ENCODE measurements around the gene MOBP. TPM values are rescaled to one million over a fixed set of nuclear protein-coding genes. Genes with fewer than 3 reads are reported as not detected.

The MOBP gene
- total and polyA plus RNA-seq, 2 experiments from 2014 or later, result not detected

GRCh38 chr3:39513791-39514369 lies 46.4 kb downstream of the MOBP start (continued):
- no peak for TF ChIP-seq NANOG (IDR thresholded peaks at IDR 0.05; ENCODE audit: borderline replicate concordance)
- TF ChIP-seq JUNB (IDR thresholded peaks at IDR 0.05; ENCODE audit: unreplicated experiment), result no peak
- TF ChIP-seq, protein P1, sequence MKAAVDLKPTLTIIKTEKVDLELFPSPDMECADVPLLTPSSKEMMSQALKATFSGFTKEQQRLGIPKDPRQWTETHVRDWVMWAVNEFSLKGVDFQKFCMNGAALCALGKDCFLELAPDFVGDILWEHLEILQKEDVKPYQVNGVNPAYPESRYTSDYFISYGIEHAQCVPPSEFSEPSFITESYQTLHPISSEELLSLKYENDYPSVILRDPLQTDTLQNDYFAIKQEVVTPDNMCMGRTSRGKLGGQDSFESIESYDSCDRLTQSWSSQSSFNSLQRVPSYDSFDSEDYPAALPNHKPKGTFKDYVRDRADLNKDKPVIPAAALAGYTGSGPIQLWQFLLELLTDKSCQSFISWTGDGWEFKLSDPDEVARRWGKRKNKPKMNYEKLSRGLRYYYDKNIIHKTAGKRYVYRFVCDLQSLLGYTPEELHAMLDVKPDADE (IDR thresholded peaks at IDR 0.05), result no peak

DNA sequence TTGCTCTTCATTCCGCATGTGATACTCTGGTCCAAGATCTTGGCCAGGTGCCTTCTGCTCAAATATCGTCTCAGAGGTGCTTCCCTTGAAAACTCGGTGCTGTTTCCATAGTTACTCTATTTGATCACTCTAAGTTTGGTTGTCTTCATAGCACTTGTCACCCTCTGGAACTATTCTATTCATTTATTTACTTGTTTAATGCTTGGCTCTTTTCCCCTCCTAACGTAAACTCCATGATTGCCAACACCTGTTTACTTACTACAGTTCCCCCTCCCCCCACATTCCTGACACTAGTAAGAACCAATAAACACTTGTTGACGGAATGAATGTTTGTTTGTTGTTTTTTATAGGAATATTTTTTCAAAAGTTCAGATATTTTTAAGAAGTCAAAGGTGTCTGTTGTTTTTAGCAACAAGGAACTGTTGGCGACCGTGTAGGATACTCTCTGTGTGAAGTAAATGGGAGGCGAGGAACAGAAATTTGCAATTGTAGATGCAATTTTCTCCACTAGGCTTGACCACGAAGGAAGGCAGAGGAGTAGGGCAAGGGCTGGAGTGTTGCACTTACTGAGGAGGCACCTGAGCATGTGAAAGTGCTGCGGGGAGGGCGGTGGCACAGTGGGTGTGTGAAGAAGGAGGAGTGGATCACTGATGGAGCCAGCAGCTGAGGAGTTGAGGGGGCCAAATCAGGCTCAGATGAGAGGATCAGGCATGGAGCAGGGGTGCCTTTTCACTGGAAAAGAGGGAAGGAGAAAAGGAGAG lies 48.4 kb downstream of the MOBP start:
- H3K9me3 Mint-ChIP-seq, result no peaks in the 10 kb centered on the region
- H4K20me1 ChIP-seq (replicated peaks; ENCODE audit: insufficient read depth), result no peaks in the 10 kb centered on the region
- peaks cover 10% of the 10 kb centered on the region; the same call in 1 of the 2 replicates for H3K9me2 ChIP-seq (ENCODE audit: insufficient read depth)
- DNase-seq (ENCODE audit: low spot score) (peak; percentile 40), ATAC-seq (peak; percentile 47; the same call in 1 of the 3 replicates)
- no peak overlapping the region for H3K27ac ChIP-seq (ENCODE audit: low read depth)
- H3K36me3 ChIP-seq (ENCODE audit: insufficient read depth), result no peaks in the 10 kb centered on the region
- H3F3A ChIP-seq (replicated peaks; ENCODE audit: low read depth), result no peaks in the 10 kb centered on the region
- no peaks in the 10 kb centered on the region for H3K79me2 ChIP-seq (replicated peaks; ENCODE audit: insufficient read depth)
- peaks cover 6% of the 10 kb centered on the region for H3K27me3 Mint-ChIP-seq (ENCODE audit: insufficient read depth, low read depth, poor library complexity)
- peak overlapping the region; percentile 9; the same call in 1 of the 2 replicates for H2AFZ ChIP-seq
- H3K4me2 ChIP-seq, result peak overlapping the region; percentile 14; the same call in 1 of the 2 replicates
- peaks cover 14% of the 10 kb centered on the region for H3K4me1 Mint-ChIP-seq
- H3K4me3 ChIP-seq, result no peak overlapping the region
- H3K27me3 ChIP-seq (ENCODE audit: insufficient read depth), result no peaks in the 10 kb centered on the region
- H3K4me1 ChIP-seq (ENCODE audit: insufficient read depth), result no peaks in the 10 kb centered on the region
- no peak overlapping the region for H3K4me3 Mint-ChIP-seq
- no peaks in the 10 kb centered on the region for H3K36me3 Mint-ChIP-seq (ENCODE audit: low read depth)
- no peak overlapping the region for H3K27ac Mint-ChIP-seq
- no peak for TF ChIP-seq REST (IDR thresholded peaks at IDR 0.05; ENCODE audit: unreplicated experiment)
- TF ChIP-seq EZH2 (IDR thresholded peaks at IDR 0.05; ENCODE audit: low read depth, unreplicated experiment), result no peak
- TF ChIP-seq CREB1 (CRISPR knock-in tag; IDR thresholded peaks at IDR 0.05; ENCODE audit: low read depth), result no peak
- TF ChIP-seq, protein P2, sequence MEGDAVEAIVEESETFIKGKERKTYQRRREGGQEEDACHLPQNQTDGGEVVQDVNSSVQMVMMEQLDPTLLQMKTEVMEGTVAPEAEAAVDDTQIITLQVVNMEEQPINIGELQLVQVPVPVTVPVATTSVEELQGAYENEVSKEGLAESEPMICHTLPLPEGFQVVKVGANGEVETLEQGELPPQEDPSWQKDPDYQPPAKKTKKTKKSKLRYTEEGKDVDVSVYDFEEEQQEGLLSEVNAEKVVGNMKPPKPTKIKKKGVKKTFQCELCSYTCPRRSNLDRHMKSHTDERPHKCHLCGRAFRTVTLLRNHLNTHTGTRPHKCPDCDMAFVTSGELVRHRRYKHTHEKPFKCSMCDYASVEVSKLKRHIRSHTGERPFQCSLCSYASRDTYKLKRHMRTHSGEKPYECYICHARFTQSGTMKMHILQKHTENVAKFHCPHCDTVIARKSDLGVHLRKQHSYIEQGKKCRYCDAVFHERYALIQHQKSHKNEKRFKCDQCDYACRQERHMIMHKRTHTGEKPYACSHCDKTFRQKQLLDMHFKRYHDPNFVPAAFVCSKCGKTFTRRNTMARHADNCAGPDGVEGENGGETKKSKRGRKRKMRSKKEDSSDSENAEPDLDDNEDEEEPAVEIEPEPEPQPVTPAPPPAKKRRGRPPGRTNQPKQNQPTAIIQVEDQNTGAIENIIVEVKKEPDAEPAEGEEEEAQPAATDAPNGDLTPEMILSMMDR (conservative IDR thresholded peaks at IDR 0.05; ENCODE audit: low read depth in 2 of 2), result no peak
- no peak for TF ChIP-seq NANOG (IDR thresholded peaks at IDR 0.05; ENCODE audit: borderline replicate concordance)
- TF ChIP-seq, protein P1 (IDR thresholded peaks at IDR 0.05), result no peak
- TF ChIP-seq ZNF114 (CRISPR knock-in tag; IDR thresholded peaks at IDR 0.05), result no peak
- no peak for TF ChIP-seq JUNB (IDR thresholded peaks at IDR 0.05; ENCODE audit: unreplicated experiment)
- no peak for TF ChIP-seq ZNF331 (CRISPR knock-in tag; IDR thresholded peaks at IDR 0.05; ENCODE audit: low read depth)
- TF ChIP-seq POLR2AphosphoS5 (IDR thresholded peaks at IDR 0.05; ENCODE audit: low read depth), result no peak
